ENCODE data around the gene CARMIL1. TPM values are rescaled to one million over a fixed set of nuclear protein-coding genes. Genes with fewer than 3 reads are reported as not detected.

The CARMIL1 gene
- total RNA-seq, 2 experiments from 2014 or later, result 3.9 to 4.7 TPM

DNA sequence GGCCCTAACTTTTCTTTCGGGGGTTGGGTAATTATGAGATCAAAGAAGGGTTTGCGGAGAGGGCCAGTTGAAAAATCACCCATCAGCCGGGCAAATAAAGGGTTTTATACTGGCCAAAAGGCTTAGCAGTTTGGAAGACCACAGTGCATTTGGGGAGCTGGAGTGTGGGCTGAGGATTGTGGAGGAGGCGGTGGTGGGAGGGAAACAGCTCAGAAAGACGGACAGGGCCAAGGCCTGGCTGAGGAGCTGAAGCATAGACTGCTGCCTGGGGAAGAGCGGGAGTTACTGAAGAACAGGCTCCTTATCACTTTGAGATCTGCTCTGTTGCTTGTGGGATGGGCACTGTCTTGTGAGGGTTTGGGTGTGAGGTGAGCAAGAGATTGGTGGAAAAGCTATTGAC lies 144.2 kb downstream of the CARMIL1 start:
- H3K27me3 ChIP-seq (ENCODE audit: control insufficient read depth in 1 of 2, insufficient read depth in 2 of 2, low read length in 2 of 2), result no peaks in the 10 kb centered on the region
- intact Hi-C loops (cut with DNase I, micrococcal nuclease), result no loop called here

DNA sequence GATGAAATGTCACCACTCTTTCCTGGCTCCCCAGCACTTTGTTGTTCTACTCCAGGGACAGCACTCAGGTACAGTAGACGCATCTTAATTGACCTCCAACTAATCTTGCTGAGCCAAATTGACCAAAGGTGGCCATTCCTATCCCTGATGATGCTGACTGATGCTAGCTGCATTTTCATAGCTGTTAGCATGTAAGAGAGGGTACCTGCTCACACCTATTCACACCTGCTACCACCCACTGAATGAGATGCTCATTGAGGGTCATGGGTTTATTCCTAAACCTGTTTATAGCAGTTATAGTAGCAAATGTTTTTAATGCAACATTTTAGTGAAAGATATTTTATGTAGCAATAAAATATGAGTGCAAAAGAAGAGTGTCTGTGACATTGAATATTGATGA lies 145.1 kb downstream of the CARMIL1 start:
- H3K9me3 Mint-ChIP-seq, result no peaks in the 10 kb centered on the region
- Histone ChIP-seq H3K27me3 (ENCODE audit: control insufficient read depth in 1 of 2, insufficient read depth in 2 of 2, low read length in 2 of 2) (no peaks in the 10 kb centered on the region), H3K4me1 (ENCODE audit: insufficient read depth, low read length) (no peaks in the 10 kb centered on the region), H3K27ac (ENCODE audit: low read depth in 1 of 2, low read length in 2 of 2) (no peak overlapping the region), H3K9me3 (ENCODE audit: control insufficient read depth in 1 of 2, insufficient read depth in 1 of 2, low read length in 2 of 2) (no peaks in the 10 kb centered on the region), H3K4me3 (ENCODE audit: low read length) (no peak overlapping the region), H3K36me3 (ENCODE audit: insufficient read depth, low read length) (no peaks in the 10 kb centered on the region)
- H3K36me3 Mint-ChIP-seq (ENCODE audit: low read depth), result no peaks in the 10 kb centered on the region
- H3K4me1 Mint-ChIP-seq (ENCODE audit: low read depth), result no peaks in the 10 kb centered on the region
- POLR2A ChIA-PET, result no interaction called here
- DNase-seq (no peak), ATAC-seq (ENCODE audit: poor library complexity) (no peak)
- CTCF ChIA-PET, result no interaction called here
- intact Hi-C loops (cut with DNase I, micrococcal nuclease), result no loop called here
- no peaks in the 10 kb centered on the region for H3K27me3 Mint-ChIP-seq
- no peak overlapping the region for H3K4me3 Mint-ChIP-seq
- no peak overlapping the region for H3K27ac Mint-ChIP-seq
- TF ChIP-seq, protein P1, sequence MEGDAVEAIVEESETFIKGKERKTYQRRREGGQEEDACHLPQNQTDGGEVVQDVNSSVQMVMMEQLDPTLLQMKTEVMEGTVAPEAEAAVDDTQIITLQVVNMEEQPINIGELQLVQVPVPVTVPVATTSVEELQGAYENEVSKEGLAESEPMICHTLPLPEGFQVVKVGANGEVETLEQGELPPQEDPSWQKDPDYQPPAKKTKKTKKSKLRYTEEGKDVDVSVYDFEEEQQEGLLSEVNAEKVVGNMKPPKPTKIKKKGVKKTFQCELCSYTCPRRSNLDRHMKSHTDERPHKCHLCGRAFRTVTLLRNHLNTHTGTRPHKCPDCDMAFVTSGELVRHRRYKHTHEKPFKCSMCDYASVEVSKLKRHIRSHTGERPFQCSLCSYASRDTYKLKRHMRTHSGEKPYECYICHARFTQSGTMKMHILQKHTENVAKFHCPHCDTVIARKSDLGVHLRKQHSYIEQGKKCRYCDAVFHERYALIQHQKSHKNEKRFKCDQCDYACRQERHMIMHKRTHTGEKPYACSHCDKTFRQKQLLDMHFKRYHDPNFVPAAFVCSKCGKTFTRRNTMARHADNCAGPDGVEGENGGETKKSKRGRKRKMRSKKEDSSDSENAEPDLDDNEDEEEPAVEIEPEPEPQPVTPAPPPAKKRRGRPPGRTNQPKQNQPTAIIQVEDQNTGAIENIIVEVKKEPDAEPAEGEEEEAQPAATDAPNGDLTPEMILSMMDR (IDR thresholded peaks at IDR 0.05), result no peak

More for the DNA sequence above, 144.2 kb downstream of the CARMIL1 start:
- Histone ChIP-seq H3K36me3 (ENCODE audit: insufficient read depth, low read length) (no peaks in the 10 kb centered on the region), H3K27ac (ENCODE audit: low read depth in 1 of 2, low read length in 2 of 2) (no peak overlapping the region), H3K4me1 (ENCODE audit: insufficient read depth, low read length) (no peaks in the 10 kb centered on the region), H3K4me3 (ENCODE audit: low read length) (no peak overlapping the region), H3K9me3 (ENCODE audit: control insufficient read depth in 1 of 2, insufficient read depth in 1 of 2, low read length in 2 of 2) (no peaks in the 10 kb centered on the region)
- Mint-ChIP-seq H3K27me3 (no peaks in the 10 kb centered on the region), H3K9me3 (no peaks in the 10 kb centered on the region), H3K27ac (no peak overlapping the region), H3K4me3 (no peak overlapping the region), H3K36me3 (ENCODE audit: low read depth) (no peaks in the 10 kb centered on the region), H3K4me1 (ENCODE audit: low read depth) (no peaks in the 10 kb centered on the region)
- no peak for DNase-seq
- CTCF ChIA-PET, result no interaction called here
- POLR2A ChIA-PET, result interaction anchor here (0.9 kb wide), 1 partner anchor 18 kb away, joined by 4 read pairs; no protein-coding TSS in a partner anchor
- no peak for ATAC-seq (ENCODE audit: poor library complexity)
- TF ChIP-seq, protein P1 (IDR thresholded peaks at IDR 0.05), result no peak

DNA sequence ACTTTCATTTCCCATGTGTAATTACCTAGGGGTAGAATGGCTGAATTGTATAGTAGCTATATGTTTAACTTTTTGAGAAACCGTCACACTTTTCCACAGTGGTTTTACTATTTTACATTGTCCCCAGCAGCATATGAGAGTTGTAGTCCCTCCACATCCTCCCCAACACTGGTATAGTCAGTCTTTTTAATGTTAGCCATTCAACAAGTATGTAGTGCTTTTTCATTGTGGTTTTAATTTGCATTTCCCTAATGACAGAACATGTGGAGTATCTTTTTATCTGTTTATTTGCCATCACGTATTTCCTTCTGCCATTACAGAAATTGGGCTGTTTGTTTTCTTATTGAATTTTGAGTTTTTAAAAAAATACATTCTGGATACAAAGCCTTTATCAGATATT lies 148.4 kb downstream of the CARMIL1 start:
- DNase-seq (no peak), ATAC-seq (ENCODE audit: poor library complexity) (no peak)
- Histone ChIP-seq H3K9me3 (ENCODE audit: control insufficient read depth in 1 of 2, insufficient read depth in 1 of 2, low read length in 2 of 2) (no peaks in the 10 kb centered on the region), H3K36me3 (ENCODE audit: insufficient read depth, low read length) (no peaks in the 10 kb centered on the region), H3K27me3 (ENCODE audit: control insufficient read depth in 1 of 2, insufficient read depth in 2 of 2, low read length in 2 of 2) (no peaks in the 10 kb centered on the region), H3K27ac (ENCODE audit: low read depth in 1 of 2, low read length in 2 of 2) (no peak overlapping the region), H3K4me3 (ENCODE audit: low read length) (no peak overlapping the region), H3K4me1 (ENCODE audit: insufficient read depth, low read length) (no peaks in the 10 kb centered on the region)
- Mint-ChIP-seq H3K27me3 (no peaks in the 10 kb centered on the region), H3K9me3 (no peaks in the 10 kb centered on the region), H3K4me1 (ENCODE audit: low read depth) (no peaks in the 10 kb centered on the region), H3K4me3 (no peak overlapping the region), H3K27ac (no peak overlapping the region), H3K36me3 (ENCODE audit: low read depth) (no peaks in the 10 kb centered on the region)
- ChIA-PET POLR2A (interaction anchor here (1.3 to 2.2 kb wide), 2 partner anchors 14 to 23 kb away, joined by 3 to 5 read pairs; no protein-coding TSS in a partner anchor), CTCF (no interaction called here)
- TF ChIP-seq, protein P1 (IDR thresholded peaks at IDR 0.05), result no peak
- intact Hi-C loops (cut with DNase I, micrococcal nuclease), result no loop called here

Measured in CD4-positive, alpha-beta T cell (primary cell).